Measurements from ENCODE around the gene TBC1D5.

- TF ChIP-seq, protein P1, sequence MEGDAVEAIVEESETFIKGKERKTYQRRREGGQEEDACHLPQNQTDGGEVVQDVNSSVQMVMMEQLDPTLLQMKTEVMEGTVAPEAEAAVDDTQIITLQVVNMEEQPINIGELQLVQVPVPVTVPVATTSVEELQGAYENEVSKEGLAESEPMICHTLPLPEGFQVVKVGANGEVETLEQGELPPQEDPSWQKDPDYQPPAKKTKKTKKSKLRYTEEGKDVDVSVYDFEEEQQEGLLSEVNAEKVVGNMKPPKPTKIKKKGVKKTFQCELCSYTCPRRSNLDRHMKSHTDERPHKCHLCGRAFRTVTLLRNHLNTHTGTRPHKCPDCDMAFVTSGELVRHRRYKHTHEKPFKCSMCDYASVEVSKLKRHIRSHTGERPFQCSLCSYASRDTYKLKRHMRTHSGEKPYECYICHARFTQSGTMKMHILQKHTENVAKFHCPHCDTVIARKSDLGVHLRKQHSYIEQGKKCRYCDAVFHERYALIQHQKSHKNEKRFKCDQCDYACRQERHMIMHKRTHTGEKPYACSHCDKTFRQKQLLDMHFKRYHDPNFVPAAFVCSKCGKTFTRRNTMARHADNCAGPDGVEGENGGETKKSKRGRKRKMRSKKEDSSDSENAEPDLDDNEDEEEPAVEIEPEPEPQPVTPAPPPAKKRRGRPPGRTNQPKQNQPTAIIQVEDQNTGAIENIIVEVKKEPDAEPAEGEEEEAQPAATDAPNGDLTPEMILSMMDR (conservative IDR thresholded peaks at IDR 0.05) = no peak
- TF ChIP-seq ZFX (IDR thresholded peaks at IDR 0.05) = no peak
Measured at GRCh38 chr3:17479681-17480405, 262.6 kb downstream of the TBC1D5 start.
